B cell (primary cell): Measurements from ENCODE around the gene GARS1. TPM values are rescaled to one million over a fixed set of nuclear protein-coding genes. Genes with fewer than 3 reads are reported as not detected.

Experiments
- ATAC-seq: fragments of 200-7000 bp; cut with Tn5 transposase; one replicate; pipeline ENCODE4 v1.10.0; 2021; ENCODE audit warnings: low read depth, mild to moderate bottlenecking, moderate number of reproducible peaks, moderate library complexity
- CTCF ChIA-PET: fragments of 350-600 bp; sonication (Branson Sonifier 250); formaldehyde crosslinking; loops from one replicate; lab custom pipeline; 2021; ENCODE audit warnings: antibody characterized with exemption, inconsistent platforms; lab: Charles Lee
- POLR2A ChIA-PET: fragments of 350-600 bp; sonication (Branson Sonifier 250); formaldehyde crosslinking; loops from one replicate; lab custom pipeline; 2021; ENCODE audit warnings: antibody characterized with exemption; lab: Charles Lee
- DNase-seq: peaks from one replicate; pipeline ENCODE4 v3.0.0; 2013
- H2AFZ ChIP-seq: 2 replicates; pipeline ENCODE4 v1.6.1; 2012; ENCODE audit warnings: mild to moderate bottlenecking, low read depth, low read length; ENCODE audit not compliant: insufficient read depth, poor library complexity, severe bottlenecking
- H3K27ac ChIP-seq, 2 donors: 1 replicate in 1 of 2; 2 replicates in 1 of 2; pipeline ENCODE4 v1.5.1; 2012 to 2013; ENCODE audit warnings: low read length in 2 of 2, mild to moderate bottlenecking in 2 of 2, moderate library complexity in 1 of 2
- H3K27me3 ChIP-seq, 4 experiments: fragments of 200-600 bp in 1 of 4; sonication (generic) in 1 of 4; replicated peaks in 1 of 4; 1 replicate in 2 of 4; 2 replicates in 2 of 4; pipeline versions ENCODE4 v1.6.1 to v1.7.0; 2013 to 2016; ENCODE audit warnings: low read length in 3 of 4, mild to moderate bottlenecking in 2 of 4, mixed read lengths in 1 of 4, moderate library complexity in 1 of 4; ENCODE audit not compliant: insufficient read depth in 4 of 4, control insufficient read depth in 3 of 4; ENCODE audit errors: control extremely low read depth in 1 of 4
- H3K36me3 ChIP-seq, 2 experiments: replicated peaks in 1 of 2; 1 replicate in 1 of 2; 2 replicates in 1 of 2; pipeline versions ENCODE4 v1.6.1 to v1.7.1; 2013; ENCODE audit warnings: low read length in 1 of 2; ENCODE audit not compliant: insufficient read depth in 2 of 2, control insufficient read depth in 1 of 2; ENCODE audit errors: control extremely low read depth in 1 of 2, extremely low read depth in 1 of 2
- H3K4me1 ChIP-seq, 2 donors: fragments of 200-600 bp in 1 of 2; sonication (generic) in 1 of 2; 1 replicate in 1 of 2; 2 replicates in 1 of 2; pipeline versions ENCODE4 v1.5.1 to v1.6.1; 2013 to 2017; ENCODE audit warnings: low read length in 2 of 2; ENCODE audit not compliant: control insufficient read depth in 2 of 2, insufficient read depth in 2 of 2
- H3K4me2 ChIP-seq: replicated peaks from 2 replicates; pipeline ENCODE3; 2012; ENCODE audit warnings: mild to moderate bottlenecking, low read depth, low read length; ENCODE audit not compliant: poor library complexity, severe bottlenecking
- H3K4me3 ChIP-seq, 5 experiments: fragments of 200-600 bp in 1 of 5; sonication (generic) in 1 of 5; 1 replicate in 3 of 5; 2 replicates in 2 of 5; pipeline versions ENCODE4 v1.5.1 to v1.7.0; 2011 to 2016; ENCODE audit warnings: low read length in 4 of 5, mild to moderate bottlenecking in 4 of 5, low read depth in 2 of 5, control low read depth in 1 of 5, moderate library complexity in 1 of 5; ENCODE audit not compliant: insufficient read depth in 1 of 5; ENCODE audit errors: control extremely low read depth in 1 of 5, extremely low read depth in 1 of 5
- H3K79me2 ChIP-seq: fragments of 200-600 bp; sonication (generic); one replicate; pipeline ENCODE4 v1.6.0; 2016; ENCODE audit warnings: low read length; ENCODE audit not compliant: control insufficient read depth, insufficient read depth
- H3K9ac ChIP-seq: fragments of 200-600 bp; sonication (generic); 2 replicates; pipeline ENCODE4 v1.6.1; 2017; ENCODE audit warnings: mild to moderate bottlenecking, low read length, moderate library complexity
- H3K9me3 ChIP-seq, 3 donors: one replicate each; pipeline versions ENCODE4 v1.6.1 to v1.7.1; 2013; ENCODE audit warnings: low read length in 2 of 3; ENCODE audit not compliant: control insufficient read depth in 2 of 3, insufficient read depth in 1 of 3; ENCODE audit errors: control extremely low read depth in 1 of 3
- H4K20me1 ChIP-seq: 2 replicates; pipeline ENCODE4 v1.6.0; 2012; ENCODE audit warnings: mild to moderate bottlenecking, low read length; ENCODE audit not compliant: insufficient read depth, control insufficient read depth, poor library complexity, severe bottlenecking
- H3K27ac Mint-ChIP-seq: one replicate; pipeline ENCODE4 v1.8.0; 2021; ENCODE audit warnings: mixed read lengths
- H3K27me3 Mint-ChIP-seq: one replicate; pipeline ENCODE4 v1.8.0; 2021; ENCODE audit warnings: mixed read lengths
- H3K4me1 Mint-ChIP-seq: one replicate; pipeline ENCODE4 v1.8.0; 2021; ENCODE audit warnings: mixed read lengths
- H3K4me3 Mint-ChIP-seq: one replicate; pipeline ENCODE4 v1.8.0; 2021; ENCODE audit warnings: mixed read lengths
- H3K9me3 Mint-ChIP-seq: one replicate; pipeline ENCODE4 v1.8.0; 2022; ENCODE audit warnings: mixed read lengths; ENCODE audit not compliant: insufficient read depth
- EZH2 ChIP-seq: IDR thresholded peaks from 2 replicates; pipeline ENCODE4 v1.6.1; 2012; ENCODE audit warnings: borderline replicate concordance, low read depth, mild to moderate bottlenecking, moderate library complexity, low read length; ENCODE audit not compliant: insufficient read depth, poor library complexity, severe bottlenecking
- WGBS: methylation state at CpG from one replicate; pipeline ENCODE4 v1.1.5; 2013; ENCODE audit warnings: missing lambda C conversion rate; ENCODE audit not compliant: insufficient coverage; 5-methylcytosine and 5-hydroxymethylcytosine counted together
- intact Hi-C: fragments of 100-400 bp; cut with micrococcal nuclease; formaldehyde crosslinking; loops from one replicate; pipeline ENCODE4 v1.10.0; 2022
- polyA plus RNA-seq: library from polyadenylated mRNA; depleted of rRNA; stranded (reverse); fragments of >200 nt; gene quantifications from 2 replicates; pipeline ENCODE4 v1.2.3, GENCODE V29; 2012
- total RNA-seq, 2 donors: library from RNA; stranded (reverse); fragments of 120-200 nt in 1 of 2; gene quantifications; 1 replicate in 1 of 2; 2 replicates in 1 of 2; pipeline versions ENCODE4 v1.2.3 to v1.2.4, GENCODE V29; 2013 to 2022
- TF ChIP-seq, protein P1 (sequence below): fragments of 200-600 bp; IDR thresholded peaks from one replicate; pipeline ENCODE4 v1.8.0; 2022; ENCODE audit warnings: antibody characterized with exemption, mild to moderate bottlenecking

GARS1 gene
- total and polyA plus RNA-seq, 2 donors (not counting 1 experiment from before 2014, with no cell fraction given), result 54.9 to 61.7 TPM

DNA sequence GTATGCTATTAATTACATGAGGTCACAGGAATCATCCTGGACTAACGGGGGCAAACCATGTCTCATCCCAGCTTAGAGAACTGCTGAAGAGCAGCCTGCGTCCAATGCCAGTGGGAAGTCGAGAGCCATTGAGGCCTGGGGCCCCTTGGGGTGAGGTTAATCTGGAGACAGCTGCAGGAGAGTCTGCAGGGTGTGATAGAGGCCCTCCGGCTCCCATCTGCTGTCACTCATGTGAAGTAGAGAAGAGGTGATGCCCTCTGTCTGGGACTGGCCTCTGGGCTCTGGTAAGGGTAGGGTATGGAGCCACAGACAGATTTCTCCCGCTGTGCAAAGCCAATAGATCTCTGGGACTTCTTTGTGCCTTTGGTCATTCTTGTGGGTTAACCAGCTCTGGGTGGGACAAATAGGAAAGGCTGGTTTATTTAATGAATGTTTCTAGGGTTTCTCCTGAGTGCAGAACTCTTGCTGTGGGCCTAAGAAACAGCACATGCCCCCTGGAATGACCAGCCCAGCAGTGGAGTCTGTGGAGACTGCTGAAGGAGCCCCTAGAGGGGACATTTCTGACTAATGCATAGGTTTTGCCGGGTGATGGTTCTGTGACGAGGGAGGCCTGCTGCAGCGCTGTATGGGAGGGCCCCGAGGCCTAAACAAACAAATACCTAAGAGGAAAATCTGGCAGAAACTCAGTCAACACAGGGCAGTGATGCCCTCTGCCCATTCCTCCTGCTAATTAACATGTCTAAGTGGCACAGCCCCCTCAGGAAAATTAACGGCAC is 53.1 kb downstream of the GARS1 start:
- H3K4me1 Mint-ChIP-seq, result no peaks in the 10 kb centered on the region
- H3K27ac Mint-ChIP-seq, result no peak overlapping the region
- no peak for DNase-seq
- Histone ChIP-seq H2AFZ (no peak overlapping the region), H3K27ac (no peak overlapping the region), H3K9ac (no peak overlapping the region), H3K4me3 (no peak overlapping the region), H3K4me2 (no peak overlapping the region), H3K9me3 (no peaks in the 10 kb centered on the region), H3K27me3 (no peaks in the 10 kb centered on the region), H3K79me2 (no peaks in the 10 kb centered on the region), H4K20me1 (no peaks in the 10 kb centered on the region), H3K4me1 (no peaks in the 10 kb centered on the region), H3K36me3 (peaks cover 0 to 2% of the 10 kb centered on the region in 2 experiments)
- TF ChIP-seq, protein P1, sequence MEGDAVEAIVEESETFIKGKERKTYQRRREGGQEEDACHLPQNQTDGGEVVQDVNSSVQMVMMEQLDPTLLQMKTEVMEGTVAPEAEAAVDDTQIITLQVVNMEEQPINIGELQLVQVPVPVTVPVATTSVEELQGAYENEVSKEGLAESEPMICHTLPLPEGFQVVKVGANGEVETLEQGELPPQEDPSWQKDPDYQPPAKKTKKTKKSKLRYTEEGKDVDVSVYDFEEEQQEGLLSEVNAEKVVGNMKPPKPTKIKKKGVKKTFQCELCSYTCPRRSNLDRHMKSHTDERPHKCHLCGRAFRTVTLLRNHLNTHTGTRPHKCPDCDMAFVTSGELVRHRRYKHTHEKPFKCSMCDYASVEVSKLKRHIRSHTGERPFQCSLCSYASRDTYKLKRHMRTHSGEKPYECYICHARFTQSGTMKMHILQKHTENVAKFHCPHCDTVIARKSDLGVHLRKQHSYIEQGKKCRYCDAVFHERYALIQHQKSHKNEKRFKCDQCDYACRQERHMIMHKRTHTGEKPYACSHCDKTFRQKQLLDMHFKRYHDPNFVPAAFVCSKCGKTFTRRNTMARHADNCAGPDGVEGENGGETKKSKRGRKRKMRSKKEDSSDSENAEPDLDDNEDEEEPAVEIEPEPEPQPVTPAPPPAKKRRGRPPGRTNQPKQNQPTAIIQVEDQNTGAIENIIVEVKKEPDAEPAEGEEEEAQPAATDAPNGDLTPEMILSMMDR, result no peak
- TF ChIP-seq EZH2, result no peak
- no peak overlapping the region for H3K4me3 Mint-ChIP-seq
- WGBS, result 98% methylated on average over 5 of the region's 10 CpGs
- ATAC-seq, result no peak
- H3K27me3 Mint-ChIP-seq, result no peaks in the 10 kb centered on the region
- ChIA-PET POLR2A (no interaction called here), CTCF (no interaction called here)
- no peaks in the 10 kb centered on the region for H3K9me3 Mint-ChIP-seq
- intact Hi-C loops, result no loop called here

DNA sequence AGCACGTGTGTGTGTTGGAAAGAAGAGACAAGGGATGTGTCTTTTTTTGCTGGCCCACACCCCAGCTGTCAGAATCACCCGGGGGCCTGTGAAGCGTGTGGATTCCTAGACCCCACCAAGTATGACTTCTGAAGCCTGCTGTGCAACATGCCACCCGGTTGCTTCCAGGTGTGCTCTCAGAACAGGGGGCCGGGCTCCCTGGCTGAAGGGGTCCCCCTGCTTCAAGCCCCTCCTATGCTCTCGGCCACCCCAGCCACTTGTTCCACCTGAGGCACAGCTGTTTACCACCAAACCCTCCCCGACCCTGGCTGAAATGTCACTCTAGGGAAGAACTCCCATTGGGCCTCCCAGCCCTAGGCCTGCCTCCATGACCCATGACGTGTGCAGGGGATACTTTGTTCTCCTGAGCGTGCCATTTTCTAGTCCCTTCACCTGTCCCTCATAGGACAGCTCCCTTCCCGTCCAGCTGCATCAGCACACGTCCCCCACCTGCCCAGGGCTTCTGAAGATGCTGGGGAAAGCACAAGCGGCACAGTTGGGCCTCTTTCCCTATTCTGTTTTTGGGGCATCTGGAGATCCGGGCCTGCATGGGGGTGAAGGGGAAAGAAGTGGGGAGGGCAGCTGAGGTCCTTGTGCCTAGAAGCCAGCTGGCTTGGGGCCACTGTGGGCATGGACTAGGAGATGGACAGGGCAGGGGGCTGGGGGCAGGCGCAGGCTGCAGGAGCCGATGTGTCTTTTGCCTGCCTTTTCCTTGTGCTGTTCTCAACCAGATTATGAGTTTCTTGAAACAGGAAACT is 54.3 kb downstream of the GARS1 start:
- H3K27ac Mint-ChIP-seq, result peak overlapping the region; percentile 26

More for the DNA sequence above, 54.3 kb downstream of the GARS1 start:
- Mint-ChIP-seq H3K4me3 (no peak overlapping the region), H3K9me3 (no peaks in the 10 kb centered on the region), H3K4me1 (no peaks in the 10 kb centered on the region), H3K27me3 (no peaks in the 10 kb centered on the region)
- TF ChIP-seq EZH2, result no peak
- Histone ChIP-seq H3K36me3 (peaks cover 0 to 2% of the 10 kb centered on the region in 2 experiments), H3K27ac (no peak overlapping the region), H3K79me2 (no peaks in the 10 kb centered on the region), H3K27me3 (no peaks in the 10 kb centered on the region), H3K4me2 (no peak overlapping the region), H3K4me3 (no peak overlapping the region), H3K9ac (no peak overlapping the region), H3K4me1 (no peaks in the 10 kb centered on the region), H3K9me3 (no peaks in the 10 kb centered on the region), H2AFZ (no peak overlapping the region), H4K20me1 (no peaks in the 10 kb centered on the region)
- ChIA-PET POLR2A (no interaction called here), CTCF (no interaction called here)
- 85% methylated on average over 15 of the region's 15 CpGs for WGBS
- intact Hi-C loops, result no loop called here
- DNase-seq (no peak), ATAC-seq (no peak)
